HPDE6-E6E7 (cell line): ENCODE data around the gene NRARP.
"Not testable (repeated sequence)": the region's sequence is repeated elsewhere in the genome, so short reads cannot be mapped to it uniquely, and the experiment has no call there.

Source experiments
- DNase-seq: peaks from one replicate; pipeline ENCODE4 v3.0.0; 2011; ENCODE audit warnings: missing footprints; ENCODE audit errors: extremely low spot score

The NRARP gene, protein sequence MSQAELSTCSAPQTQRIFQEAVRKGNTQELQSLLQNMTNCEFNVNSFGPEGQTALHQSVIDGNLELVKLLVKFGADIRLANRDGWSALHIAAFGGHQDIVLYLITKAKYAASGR

DNA sequence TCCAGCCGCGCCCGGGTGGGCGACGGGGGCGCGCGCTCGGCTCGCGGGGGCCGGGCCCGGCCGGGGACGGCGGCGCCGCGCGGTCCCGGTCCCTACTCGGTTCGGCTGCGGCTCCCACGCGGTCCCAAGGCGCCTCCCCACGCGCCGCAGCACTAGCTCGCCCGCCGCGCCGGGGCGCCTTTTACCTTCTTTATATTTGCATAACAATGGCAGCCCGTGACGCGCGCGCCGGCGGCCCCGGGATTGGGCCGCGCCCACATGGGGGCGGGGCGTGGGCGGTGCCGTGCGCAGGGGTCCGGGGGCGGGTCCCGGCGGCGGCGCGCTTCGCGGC is at the start of gene NRARP:
NRARP (minus strand) TSS at position 154 of the 331 bp plus-strand sequence. CDS start 343 bp downstream, outside the sequence.
- no peak for DNase-seq

- no peak for DNase-seq
Observed at GRCh38 chr9:137350696-137351584, 48.9 kb upstream of the NRARP start.

- no peak for DNase-seq
Observed at GRCh38 chr9:137349471-137350033, 47.5 kb upstream of the NRARP start.

- no peak for DNase-seq
Observed at GRCh38 chr9:137348769-137349470, 46.8 kb upstream of the NRARP start.

- DNase-seq: no peak
Observed at GRCh38 chr9:137347928-137348327, 45.9 kb upstream of the NRARP start.

DNA sequence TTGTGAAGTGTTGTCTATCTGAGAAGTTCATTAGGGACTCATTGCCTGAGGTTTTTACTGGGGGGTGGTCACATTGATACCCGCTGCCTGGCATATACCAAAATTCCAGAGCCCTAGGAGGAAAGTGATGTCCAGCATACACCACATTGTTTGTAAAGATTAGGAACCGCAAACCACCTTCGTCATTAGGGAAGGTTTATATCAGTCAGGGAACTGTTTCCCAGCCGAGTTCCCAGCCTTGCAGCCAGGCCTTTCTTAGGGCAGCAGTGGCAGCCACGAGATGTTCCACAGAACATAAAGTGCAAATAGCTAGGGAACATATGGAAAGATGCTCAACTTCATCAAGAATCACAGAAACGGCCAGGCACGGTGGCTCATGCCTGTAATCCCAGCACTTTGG is 40.4 kb upstream of the NRARP start:
- DNase-seq: no peak

DNA sequence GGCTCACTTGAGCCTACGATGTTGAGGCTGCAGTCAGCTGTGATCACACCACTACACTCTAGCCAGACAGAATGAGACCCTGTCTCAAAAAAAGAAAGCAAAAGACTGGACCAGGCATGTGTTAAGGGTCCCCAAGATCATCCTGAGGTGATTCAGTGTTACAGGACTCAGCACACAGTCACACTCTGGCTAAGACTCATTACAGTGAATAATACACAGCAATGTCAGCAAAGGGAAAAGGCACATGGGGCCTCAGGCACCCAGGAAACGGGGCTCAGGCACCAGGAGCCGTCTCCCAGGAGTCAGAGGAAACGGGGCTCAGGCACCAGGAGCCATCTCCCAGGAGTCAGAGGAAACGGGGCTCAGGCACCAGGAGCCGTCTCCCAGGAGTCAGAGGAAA is 39.2 kb upstream of the NRARP start:
- no peak for DNase-seq

GRCh38 chr9:137339908-137340462 is 37.9 kb upstream of the NRARP start:
- DNase-seq: not testable (repeated sequence)

DNA sequence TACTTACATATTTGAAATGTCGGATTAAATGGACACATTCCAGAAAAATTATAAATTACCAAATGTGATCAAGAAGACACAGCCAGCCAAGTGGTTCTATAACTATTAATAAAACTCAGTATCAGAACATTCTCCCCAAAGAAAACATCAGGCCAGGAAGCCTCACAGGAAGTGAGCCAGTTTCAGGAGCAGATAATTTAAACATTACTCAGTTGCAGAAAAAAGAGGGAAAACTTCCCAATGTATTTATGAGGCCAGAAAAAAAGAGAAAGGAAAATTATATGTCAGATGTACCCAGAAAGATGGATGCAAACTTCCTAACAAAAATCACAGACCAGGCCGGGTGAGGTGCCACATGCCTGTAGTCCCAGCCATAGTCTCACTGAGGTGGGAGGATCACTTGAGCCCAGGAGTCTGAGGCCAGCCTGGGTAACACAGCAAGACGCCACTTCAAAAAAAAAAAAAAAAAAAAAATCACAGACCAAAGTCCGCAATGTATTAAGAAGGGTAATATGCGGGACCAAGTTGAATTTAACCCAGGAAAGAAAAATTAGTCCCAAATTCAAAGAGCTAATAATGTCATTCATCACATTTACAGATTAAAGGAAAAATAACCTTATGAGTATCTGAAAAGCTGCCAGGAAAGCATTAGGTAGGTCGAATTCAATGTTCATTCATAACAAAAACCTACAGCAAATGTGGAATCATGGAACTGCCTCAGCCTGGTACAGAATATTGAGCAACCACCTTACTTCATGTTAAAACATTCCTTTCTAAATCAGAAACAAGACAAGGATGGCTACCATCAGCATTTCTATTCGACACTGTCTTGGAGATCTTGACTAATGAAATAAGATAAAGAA is 37.2 kb upstream of the NRARP start:
- DNase-seq: no peak

DNA sequence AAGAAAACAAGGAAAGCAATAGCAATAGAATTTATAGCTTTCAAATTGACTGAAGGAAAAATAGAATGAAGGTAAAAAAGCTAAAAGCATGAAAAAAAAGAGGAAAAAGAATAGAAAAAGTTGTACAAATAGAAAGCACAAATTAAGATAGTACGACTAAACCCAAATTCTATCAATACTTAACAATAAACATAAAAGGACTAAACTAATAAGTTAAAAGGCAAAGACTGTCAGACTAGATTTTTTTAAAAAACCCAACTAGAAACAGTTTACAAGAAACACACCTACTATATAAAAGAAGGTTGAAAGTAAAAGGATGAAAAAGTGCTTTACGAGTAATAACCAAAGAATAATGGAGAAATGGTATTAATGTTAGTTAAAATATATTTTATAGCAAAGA is 34.7 kb upstream of the NRARP start:
- DNase-seq: no peak

GRCh38 chr9:137333016-137333671 is 31.1 kb upstream of the NRARP start:
- DNase-seq: no peak

- DNase-seq: no peak
Observed at GRCh38 chr9:137331929-137332328, 29.9 kb upstream of the NRARP start.

DNA sequence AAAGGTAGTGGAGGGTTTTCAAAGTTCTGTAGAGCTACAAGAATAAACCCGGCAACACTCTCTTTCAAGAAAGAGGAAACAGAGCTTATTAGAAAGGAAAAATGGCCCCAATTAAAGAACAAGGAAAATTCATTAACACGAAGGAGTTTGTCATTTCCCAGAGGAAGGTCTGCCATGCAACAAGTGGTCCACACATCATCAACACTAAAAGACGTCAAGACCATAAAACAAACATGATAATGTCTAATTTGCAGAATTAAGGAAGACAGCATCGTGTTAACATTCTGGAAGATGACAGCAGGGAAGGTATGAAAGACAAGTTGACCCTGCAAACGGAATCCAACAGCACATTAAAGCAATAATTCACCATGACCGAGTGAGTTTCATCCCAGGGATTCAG is 28.6 kb upstream of the NRARP start:
- DNase-seq: no peak

GRCh38 chr9:137329590-137329989 is 27.5 kb upstream of the NRARP start:
- DNase-seq: not testable (repeated sequence)

DNA sequence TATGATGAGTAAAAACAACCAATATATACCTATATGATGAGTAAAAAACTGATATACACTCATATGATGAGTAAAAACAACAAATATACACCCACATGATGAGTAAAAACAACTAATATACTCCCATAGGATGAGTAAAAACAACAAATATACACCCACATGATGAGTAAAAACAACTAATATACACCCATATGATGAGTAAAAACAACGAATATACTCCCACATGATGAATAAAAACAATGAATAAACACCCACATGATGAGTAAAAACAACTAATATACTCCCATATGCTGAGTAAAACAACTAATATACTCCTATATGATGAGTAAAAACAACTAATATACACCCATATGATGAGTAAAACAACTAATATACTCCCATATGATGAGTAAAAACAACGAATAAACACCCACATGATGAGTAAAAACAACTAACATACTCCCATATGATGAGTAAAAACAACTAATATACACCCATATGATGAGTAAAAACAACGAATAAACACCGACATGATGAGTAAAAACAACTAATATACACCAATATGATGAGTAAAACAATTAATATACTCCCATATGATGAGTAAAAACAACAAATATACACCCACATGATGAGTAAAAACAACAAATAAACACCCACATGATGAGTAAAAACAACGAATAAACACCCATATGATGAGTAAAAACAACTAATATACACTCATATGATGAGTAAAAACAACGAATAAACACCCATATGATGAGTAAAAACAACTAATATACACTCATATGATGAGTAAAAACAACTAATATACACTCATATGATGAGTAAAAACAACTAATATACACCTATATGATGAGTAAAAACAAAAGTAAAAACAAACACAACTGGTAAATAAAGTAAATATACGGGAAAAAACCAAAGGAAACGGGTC is 25.8 kb upstream of the NRARP start:
- DNase-seq: not testable (repeated sequence)

DNA sequence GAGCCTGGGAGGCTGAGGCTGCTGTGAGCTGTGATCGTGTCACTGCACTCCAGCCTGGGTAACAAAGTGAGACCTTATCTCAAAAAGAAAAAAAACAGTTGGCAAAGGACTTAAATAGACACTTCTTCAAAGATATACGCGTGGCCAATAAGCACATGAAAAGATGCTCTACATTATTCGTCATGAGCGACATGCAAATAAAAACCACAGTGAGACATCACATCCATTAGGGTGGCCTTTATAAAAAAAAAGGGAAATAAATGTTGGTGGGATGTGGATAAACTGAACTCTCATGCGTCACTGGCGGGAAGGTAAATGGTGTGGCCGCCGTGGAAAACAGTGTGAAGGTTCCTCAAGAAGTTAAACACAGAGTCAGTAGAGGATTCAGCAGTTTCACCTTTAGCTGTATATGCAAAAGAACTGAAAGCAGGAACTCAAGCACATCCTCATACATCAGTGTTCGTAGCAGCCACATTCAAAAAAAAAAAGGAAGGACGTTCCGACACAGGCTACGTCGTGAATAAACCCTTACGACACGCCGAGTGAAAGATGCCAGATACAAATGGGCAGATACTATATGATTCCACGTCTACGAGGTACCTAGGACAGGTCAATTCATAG is 24.5 kb upstream of the NRARP start:
- DNase-seq: no peak

DNA sequence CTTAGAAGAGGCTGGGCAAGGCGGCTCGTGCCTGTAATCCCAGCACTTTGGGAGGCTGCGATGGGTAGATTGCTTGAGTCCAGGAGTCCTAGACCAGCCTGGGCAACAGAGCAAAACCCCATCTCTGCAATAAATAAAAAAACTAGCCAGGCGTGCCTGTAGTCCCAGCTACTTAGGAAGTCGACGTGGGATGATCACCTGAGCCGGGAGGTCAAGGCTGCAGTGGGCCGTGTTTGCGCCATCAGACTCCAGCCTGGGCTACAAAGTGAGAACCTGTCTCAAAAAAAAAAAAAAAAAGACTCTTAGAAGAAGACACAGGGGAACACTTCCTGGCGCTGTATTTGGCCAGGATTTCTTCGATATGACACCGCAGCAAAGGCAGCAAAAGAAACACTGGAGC is 23.7 kb upstream of the NRARP start:
- DNase-seq: no peak

- DNase-seq: no peak
Observed at GRCh38 chr9:137325124-137325523, 23.1 kb upstream of the NRARP start.
